ENCODE results near the gene DLST.

- TF ChIP-seq CTCF (conservative IDR thresholded peaks at IDR 0.05) = no peak
- no peak for TF ChIP-seq EZH2 (IDR thresholded peaks at IDR 0.05; ENCODE audit: low read depth)
Measured at GRCh38 chr14:74921053-74921620, 39.4 kb downstream of the DLST start.
